ENCODE measurements around the gene ZCCHC4.

Gene ZCCHC4, protein sequence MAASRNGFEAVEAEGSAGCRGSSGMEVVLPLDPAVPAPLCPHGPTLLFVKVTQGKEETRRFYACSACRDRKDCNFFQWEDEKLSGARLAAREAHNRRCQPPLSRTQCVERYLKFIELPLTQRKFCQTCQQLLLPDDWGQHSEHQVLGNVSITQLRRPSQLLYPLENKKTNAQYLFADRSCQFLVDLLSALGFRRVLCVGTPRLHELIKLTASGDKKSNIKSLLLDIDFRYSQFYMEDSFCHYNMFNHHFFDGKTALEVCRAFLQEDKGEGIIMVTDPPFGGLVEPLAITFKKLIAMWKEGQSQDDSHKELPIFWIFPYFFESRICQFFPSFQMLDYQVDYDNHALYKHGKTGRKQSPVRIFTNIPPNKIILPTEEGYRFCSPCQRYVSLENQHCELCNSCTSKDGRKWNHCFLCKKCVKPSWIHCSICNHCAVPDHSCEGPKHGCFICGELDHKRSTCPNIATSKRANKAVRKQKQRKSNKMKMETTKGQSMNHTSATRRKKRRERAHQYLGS

DNA sequence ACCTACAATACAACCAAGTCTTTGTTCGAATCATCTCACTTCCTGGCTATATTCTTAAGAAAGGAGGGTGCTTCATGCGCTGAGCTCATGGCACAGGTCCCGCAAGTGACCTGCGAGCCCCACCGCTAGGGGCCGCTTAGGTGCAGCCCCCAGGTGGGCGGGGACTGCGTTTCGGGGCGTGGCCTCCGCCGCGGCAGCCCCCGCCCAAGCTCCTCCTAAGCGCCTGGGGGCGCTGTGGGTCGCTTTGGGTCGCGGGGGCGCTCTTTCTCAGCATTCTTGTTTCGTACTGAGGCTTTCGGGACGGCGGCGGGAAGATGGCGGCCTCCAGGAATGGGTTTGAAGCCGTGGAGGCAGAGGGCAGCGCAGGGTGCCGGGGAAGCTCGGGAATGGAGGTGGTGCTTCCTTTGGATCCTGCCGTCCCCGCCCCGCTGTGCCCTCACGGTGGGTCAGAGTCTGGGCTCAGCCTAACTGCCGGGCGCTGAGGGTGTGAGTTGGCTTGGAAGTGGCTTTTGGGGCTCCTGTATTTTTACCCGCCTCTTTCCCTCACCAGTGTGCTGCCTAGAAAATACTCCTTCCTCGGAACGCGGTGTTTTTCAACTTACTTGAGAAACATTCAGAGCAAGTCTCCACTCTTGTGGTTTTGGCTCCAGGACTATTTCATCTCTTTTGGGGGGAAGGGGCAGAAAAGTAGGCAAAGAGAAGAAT, at the start of gene ZCCHC4:
TSS of gene ZCCHC4 (plus strand) at position 279 of the 705 bp plus-strand sequence. CDS start at position 315, 36 bp downstream.
- DNase-seq (ENCODE audit: low spot score): peak; percentile 89

GRCh38 chr4:25271866-25272265, 40.7 kb upstream of the ZCCHC4 start:
- DNase-seq (ENCODE audit: low spot score): no peak

DNA sequence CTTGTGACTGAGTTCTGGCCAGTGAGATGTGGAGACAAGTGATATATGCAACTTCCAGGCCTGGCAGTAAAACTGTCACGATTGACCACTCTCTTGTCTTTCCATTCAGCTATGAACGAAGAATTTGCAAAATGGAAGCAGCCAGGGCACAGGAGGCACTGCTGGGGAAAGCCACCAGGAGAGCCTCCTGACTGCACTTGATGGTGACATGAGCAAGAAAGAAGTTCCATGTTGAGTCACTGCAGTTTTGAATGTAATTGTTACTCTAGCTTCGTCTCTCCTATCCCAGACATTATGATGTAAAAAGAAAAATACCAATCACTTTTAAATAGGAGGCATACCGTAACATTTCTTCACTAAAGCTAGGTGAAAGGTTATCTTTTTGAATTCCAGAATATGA, 32.4 kb upstream of the ZCCHC4 start:
- no peak for DNase-seq (ENCODE audit: low spot score)

DNA sequence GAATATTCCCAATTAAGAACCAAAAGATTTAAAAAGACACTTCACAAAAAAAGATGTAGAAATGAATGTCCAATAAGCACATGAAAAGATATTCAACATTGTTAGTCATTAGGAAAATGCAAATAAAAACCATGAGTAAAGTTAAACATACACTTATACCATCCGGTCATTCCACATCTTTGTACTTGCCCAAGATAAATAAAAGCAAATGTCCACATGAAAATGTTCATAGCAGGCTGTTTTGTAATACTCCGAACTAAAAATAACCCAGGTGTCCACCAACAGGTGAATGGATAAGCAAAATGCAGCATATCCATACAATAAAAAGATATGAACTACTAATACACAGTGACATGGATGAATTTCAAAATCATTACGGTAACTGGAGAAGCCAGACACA, 28.6 kb upstream of the ZCCHC4 start:
- DNase-seq (ENCODE audit: low spot score): no peak

- DNase-seq (ENCODE audit: low spot score): no peak
These were observed 28.1 kb upstream of the ZCCHC4 start for GRCh38 chr4:25284466-25284865.

DNA sequence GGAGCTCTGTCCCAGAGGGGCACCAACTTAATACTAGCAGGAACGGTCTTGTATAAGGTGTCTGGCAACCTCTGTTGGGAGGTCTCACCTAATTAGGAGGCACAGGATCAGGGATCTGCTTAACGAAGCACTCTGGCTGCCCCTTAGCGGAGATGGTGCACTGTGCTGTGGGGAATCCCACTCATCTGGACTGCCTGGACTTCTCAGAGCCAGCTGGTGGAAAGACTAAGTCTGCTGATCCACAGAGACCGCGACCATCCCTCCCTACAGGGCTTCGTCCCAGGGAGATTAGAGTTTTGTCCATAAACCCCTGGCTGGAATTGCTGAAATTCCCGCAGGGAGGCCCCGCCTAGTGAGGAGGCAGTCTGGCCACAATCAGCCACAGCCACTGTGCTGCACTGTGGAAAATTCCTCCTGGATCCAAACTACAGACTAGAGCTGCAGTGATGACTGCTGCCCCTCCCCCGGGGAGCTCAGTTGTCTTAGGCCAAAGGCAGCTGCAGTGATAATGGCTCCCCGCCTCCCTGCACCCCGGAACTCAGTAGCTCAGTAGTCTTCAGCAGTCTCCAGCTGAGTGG, 22.0 kb upstream of the ZCCHC4 start:
- no peak for DNase-seq (ENCODE audit: low spot score)

- no peak for DNase-seq (ENCODE audit: low spot score)
These were observed 21.3 kb upstream of the ZCCHC4 start for GRCh38 chr4:25291158-25291733.

- DNase-seq (ENCODE audit: low spot score): no peak
These were observed 14.9 kb upstream of the ZCCHC4 start for GRCh38 chr4:25297528-25298242.

DNA sequence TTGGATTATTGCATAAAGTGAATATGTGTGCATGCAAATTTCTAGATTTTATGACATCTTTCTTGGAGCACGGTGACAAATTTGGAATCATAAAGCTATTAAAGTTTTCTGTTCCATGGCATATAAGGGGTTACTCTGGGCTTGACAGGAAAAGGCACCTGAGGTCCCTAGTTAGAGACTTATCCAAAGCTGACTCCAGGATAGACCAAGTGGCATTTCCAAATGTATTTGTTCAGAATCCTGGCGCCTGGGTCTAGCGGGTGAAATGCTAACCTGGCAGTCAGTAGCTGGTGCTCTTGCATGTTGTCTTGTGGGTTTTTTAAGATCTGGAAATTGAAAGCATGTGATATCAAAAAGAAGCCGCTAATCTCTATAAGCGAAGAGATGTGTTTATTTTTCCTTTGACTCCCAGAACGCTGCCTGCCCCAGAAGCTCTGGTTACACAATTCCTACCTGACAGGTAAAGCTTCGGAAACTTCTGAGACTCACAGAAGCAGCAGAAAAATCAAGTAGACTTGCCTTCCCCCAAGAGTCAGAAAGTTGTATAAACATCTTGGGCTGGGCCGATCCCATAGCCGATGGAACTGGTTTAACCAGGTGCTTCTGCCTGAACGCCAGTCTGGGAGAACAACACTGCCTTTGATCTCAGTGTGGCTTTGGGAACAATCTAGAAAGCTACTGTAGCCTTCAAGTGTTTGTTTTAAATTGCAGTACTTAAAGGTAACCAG, 12.9 kb upstream of the ZCCHC4 start:
- DNase-seq (ENCODE audit: low spot score): peak; percentile 39

- no peak for DNase-seq (ENCODE audit: low spot score)
These were observed 11.1 kb upstream of the ZCCHC4 start for GRCh38 chr4:25301471-25301870.

- no peak for DNase-seq (ENCODE audit: low spot score)
These were observed 9.9 kb upstream of the ZCCHC4 start for GRCh38 chr4:25302626-25303025.

DNA sequence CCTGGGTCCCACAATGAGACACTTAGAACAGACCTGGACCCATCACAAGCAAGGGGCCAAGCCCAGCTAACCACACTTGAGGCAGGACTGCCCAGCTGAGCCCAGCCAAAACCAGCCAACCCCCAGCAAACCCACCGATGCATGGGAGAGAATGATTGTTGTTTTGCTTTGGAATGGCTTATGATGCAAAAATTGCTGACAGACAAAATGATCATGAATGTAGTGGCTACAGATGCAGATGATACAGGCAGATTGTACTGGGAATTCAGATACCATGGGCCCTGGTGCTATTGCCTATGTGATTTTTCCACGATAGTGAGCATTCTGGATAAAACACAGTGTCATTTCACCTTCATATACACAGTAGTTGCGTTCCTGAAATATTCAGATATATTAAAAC, 9.0 kb upstream of the ZCCHC4 start:
- no peak for DNase-seq (ENCODE audit: low spot score)

- DNase-seq (ENCODE audit: low spot score): no peak
These were observed 6.0 kb upstream of the ZCCHC4 start for GRCh38 chr4:25306518-25307057.

- no peak for DNase-seq (ENCODE audit: low spot score)
These were observed 5.0 kb upstream of the ZCCHC4 start for GRCh38 chr4:25307596-25307995.

DNA sequence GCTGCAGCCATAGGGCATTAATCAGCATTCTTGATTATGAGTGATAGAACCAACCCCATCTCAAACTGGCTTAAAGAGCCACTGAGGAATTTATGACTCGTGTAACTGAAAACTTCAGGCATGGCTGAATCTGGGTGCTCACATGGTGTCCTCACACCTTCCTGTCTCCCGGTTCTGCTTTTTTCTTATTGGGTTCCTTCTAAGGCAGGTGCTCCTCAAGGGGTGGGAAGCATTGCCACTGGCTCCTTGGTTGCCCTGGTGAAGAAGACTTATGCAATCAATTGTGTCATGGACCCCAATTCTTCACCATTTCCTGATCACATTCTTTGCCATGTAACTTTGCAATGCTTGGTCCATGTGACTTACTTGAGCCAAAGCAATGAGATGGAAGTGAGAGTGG, 4.3 kb upstream of the ZCCHC4 start:
- no peak for DNase-seq (ENCODE audit: low spot score)

- DNase-seq (ENCODE audit: low spot score): no peak
These were observed 3.8 kb upstream of the ZCCHC4 start for GRCh38 chr4:25308761-25309160.

GRCh38 chr4:25310066-25310802, 2.3 kb upstream of the ZCCHC4 start:
- DNase-seq (ENCODE audit: low spot score): no peak

GRCh38 chr4:25310803-25311166, 1.8 kb upstream of the ZCCHC4 start:
- no peak for DNase-seq (ENCODE audit: low spot score)

GRCh38 chr4:25313201-25313895, 774 bp downstream of the ZCCHC4 start:
- DNase-seq (ENCODE audit: low spot score): no peak

GRCh38 chr4:25320336-25320735, 7.8 kb downstream of the ZCCHC4 start:
- DNase-seq (ENCODE audit: low spot score): no peak
